Parathyroid adenoma (tissue), 2 donors: ENCODE measurements around the gene SERPINF2.
"Not testable (repeated sequence)": the region's sequence is repeated elsewhere in the genome, so short reads cannot be mapped to it uniquely, and the experiment has no call there.

ENCODE experiments used
- H2AFZ ChIP-seq: fragments of 300-600 bp; sonication (generic); one replicate; pipeline ENCODE4 v1.7.0; 2017; ENCODE audit warnings: antibody characterized with exemption, mild to moderate bottlenecking
- H3K27ac ChIP-seq: fragments of 300-600 bp; sonication (generic); one replicate; pipeline ENCODE4 v1.7.0; 2017
- H3K27me3 ChIP-seq: fragments of 300-600 bp; sonication (generic); one replicate; pipeline ENCODE4 v1.7.0; 2017; ENCODE audit warnings: low read length; ENCODE audit not compliant: control insufficient read depth, insufficient read depth
- H3K36me3 ChIP-seq: fragments of 300-600 bp; sonication (generic); one replicate; pipeline ENCODE4 v1.7.0; 2017; ENCODE audit warnings: low read length; ENCODE audit not compliant: control insufficient read depth, insufficient read depth
- H3K4me1 ChIP-seq: fragments of 300-600 bp; sonication (generic); one replicate; pipeline ENCODE4 v1.7.0; 2017; ENCODE audit warnings: control low read depth
- H3K4me2 ChIP-seq: fragments of 300-600 bp; sonication (generic); one replicate; pipeline ENCODE4 v1.7.0; 2017; ENCODE audit warnings: low read length
- H3K4me3 ChIP-seq: fragments of 300-600 bp; sonication (generic); one replicate; pipeline ENCODE4 v1.7.0; 2017; ENCODE audit warnings: low read depth, low read length
- H3K79me2 ChIP-seq: fragments of 300-600 bp; sonication (generic); one replicate; pipeline ENCODE4 v1.7.0; 2017; ENCODE audit warnings: control low read depth
- H3K9ac ChIP-seq: fragments of 300-600 bp; sonication (generic); one replicate; pipeline ENCODE4 v1.7.0; 2017; ENCODE audit warnings: mild to moderate bottlenecking
- H3K9me3 ChIP-seq: fragments of 300-600 bp; sonication (generic); one replicate; pipeline ENCODE4 v1.7.0; 2017; ENCODE audit warnings: low read length; ENCODE audit not compliant: control insufficient read depth
- TF ChIP-seq, protein P1 (sequence below): fragments of 300-600 bp; sonication (generic); IDR thresholded peaks from one replicate; pipeline ENCODE4 v1.7.0; 2017; ENCODE audit warnings: antibody characterized with exemption, mild to moderate bottlenecking
- donor health status: primary hyperparathyroidism.

The SERPINF2 gene

DNA sequence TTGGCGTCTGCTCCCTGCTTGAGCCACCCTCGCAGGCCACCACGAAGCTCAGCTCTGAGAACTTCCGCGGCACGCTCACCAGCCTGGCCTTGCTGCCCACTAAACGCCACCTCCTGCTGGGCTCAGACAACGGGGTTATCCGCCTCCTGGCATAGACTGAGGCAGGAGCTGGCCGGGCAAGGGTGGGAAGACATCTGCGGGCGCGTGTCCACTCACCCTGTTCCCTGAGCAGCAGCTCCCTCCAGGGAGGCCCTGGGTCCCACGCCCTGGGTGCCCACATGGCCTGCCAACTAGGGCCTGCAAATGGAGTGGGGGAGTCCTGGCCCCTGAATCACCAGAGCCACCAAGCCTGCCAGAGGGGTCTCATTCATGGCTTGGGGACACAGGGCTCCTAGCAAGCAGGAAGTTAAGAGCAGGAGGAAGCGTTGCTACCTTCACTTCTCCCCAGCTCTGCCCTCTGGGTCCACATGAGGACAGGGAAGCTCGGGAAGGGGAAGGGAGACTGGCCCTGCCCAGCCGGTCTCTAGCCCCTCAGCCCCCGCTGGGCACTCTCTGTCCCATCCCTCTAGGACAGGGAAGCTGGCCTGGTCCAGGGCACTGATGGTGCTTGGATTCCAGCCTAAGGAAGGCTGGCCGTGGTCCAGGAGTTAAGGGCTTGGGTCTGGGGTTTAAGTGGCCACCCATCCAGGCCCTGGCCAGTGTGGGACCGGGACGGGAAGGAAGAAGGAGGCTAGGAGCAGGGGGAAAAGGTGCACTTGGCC lies 5.0 kb upstream of the SERPINF2 start:
- Histone ChIP-seq H3K36me3 (no peaks in the 10 kb centered on the region), H3K4me2 (no peak overlapping the region), H3K27me3 (no peaks in the 10 kb centered on the region), H3K4me1 (no peaks in the 10 kb centered on the region), H3K27ac (no peak overlapping the region), H3K4me3 (no peak overlapping the region), H3K9me3 (no peaks in the 10 kb centered on the region), H2AFZ (no peak overlapping the region), H3K79me2 (no peaks in the 10 kb centered on the region), H3K9ac (no peak overlapping the region)
- TF ChIP-seq, protein P1, sequence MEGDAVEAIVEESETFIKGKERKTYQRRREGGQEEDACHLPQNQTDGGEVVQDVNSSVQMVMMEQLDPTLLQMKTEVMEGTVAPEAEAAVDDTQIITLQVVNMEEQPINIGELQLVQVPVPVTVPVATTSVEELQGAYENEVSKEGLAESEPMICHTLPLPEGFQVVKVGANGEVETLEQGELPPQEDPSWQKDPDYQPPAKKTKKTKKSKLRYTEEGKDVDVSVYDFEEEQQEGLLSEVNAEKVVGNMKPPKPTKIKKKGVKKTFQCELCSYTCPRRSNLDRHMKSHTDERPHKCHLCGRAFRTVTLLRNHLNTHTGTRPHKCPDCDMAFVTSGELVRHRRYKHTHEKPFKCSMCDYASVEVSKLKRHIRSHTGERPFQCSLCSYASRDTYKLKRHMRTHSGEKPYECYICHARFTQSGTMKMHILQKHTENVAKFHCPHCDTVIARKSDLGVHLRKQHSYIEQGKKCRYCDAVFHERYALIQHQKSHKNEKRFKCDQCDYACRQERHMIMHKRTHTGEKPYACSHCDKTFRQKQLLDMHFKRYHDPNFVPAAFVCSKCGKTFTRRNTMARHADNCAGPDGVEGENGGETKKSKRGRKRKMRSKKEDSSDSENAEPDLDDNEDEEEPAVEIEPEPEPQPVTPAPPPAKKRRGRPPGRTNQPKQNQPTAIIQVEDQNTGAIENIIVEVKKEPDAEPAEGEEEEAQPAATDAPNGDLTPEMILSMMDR = no peak

DNA sequence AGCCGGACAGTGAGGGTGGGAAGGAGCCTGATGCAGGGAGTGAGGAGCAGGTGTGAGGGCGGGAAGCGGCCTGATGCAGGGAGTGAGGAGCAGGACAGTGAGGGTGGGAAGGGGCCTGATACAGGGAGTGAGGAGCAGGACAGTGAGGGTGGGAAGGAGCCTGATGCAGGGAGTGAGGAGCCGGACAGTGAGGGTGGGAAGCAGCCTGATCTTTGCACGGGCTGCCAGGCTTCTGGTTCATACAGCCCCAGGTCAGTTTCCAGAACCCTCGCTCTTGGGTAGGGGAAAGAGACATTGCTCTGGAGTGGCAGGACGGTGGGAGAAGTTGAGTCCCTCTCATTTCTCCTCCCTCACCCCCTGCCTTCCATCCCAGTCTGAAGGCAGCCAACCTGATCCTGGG lies 772 bp upstream of the SERPINF2 start:
- not testable (repeated sequence) for H3K27ac ChIP-seq

DNA sequence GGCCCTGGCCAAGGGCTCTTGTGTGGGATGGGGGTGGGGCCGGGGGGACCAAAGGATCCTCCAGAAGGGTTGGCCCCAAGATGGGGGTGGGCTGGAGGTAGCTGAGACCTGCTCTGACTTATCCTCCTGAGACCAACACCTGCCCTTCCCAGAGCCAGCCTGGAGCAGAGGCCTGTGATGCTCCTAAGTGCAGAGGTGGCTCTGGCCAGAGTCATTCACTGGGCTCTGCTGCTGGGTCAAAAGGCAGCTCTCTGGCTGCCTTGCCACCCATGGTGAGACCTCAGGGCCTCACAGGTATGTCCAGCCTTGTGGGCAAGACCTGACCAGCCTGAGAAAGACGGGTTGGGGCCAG lies 393 bp downstream of the SERPINF2 start:
- Histone ChIP-seq H3K9me3 (no peaks in the 10 kb centered on the region), H3K36me3 (no peaks in the 10 kb centered on the region), H3K27ac (no peak overlapping the region), H3K4me1 (no peaks in the 10 kb centered on the region), H3K4me3 (no peak overlapping the region), H3K79me2 (no peaks in the 10 kb centered on the region), H3K4me2 (no peak overlapping the region), H3K9ac (no peak overlapping the region), H2AFZ (no peak overlapping the region), H3K27me3 (no peaks in the 10 kb centered on the region)
- TF ChIP-seq, protein P1 = no peak

More for the DNA sequence above, 772 bp upstream of the SERPINF2 start:
- H3K79me2 ChIP-seq, H3K9ac ChIP-seq, H3K4me1 ChIP-seq, H3K9me3 ChIP-seq, H3K36me3 ChIP-seq, H2AFZ ChIP-seq, H3K4me3 ChIP-seq, H3K27me3 ChIP-seq, H3K4me2 ChIP-seq: not testable (repeated sequence)

DNA sequence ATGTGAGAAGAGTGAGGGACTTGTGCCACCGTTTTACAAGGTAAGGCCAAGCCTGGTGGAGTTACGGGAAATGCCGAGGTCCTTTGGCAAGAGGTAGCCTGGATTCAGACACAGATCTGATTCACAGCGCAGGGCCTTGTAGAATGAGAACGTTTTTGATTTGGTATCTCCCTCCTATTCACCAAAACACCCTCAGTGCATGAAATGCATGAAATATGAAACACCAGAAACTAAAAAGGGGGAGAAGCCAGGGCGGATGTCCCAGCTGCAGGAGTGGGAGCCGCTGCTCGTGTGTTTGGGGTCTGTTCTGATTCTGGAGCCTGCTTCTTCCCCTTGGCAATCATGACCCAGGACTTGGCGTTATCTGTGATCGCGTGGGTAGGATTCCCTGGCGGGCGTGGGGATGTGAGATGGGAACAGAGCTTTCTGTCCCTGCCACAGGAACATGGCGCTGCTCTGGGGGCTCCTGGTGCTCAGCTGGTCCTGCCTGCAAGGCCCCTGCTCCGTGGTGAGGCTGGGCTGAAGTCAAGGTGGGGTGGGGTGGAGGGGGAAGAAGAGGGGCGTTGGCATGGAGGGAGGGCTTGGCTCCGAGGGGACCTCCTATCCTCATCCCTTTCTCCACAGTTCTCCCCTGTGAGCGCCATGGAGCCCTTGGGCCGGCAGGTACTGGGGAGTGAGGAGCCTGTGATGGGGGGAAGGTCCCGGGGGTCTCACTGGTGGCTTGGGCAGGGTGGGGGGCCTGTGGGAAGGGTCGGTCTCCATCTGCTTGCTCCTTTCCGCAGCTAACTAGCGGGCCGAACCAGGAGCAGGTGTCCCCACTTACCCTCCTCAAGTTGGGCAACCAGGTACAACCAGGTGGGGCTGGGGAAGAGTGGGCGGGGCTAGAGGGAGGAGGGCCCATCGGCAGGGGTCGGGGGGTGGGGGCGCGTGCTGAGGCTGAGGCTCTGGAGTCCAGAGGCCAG lies 2.2 kb downstream of the SERPINF2 start:
- H3K9me3 ChIP-seq = no peaks in the 10 kb centered on the region
- H3K27ac ChIP-seq = no peak overlapping the region
- H3K79me2 ChIP-seq = no peaks in the 10 kb centered on the region
- H2AFZ ChIP-seq = no peak overlapping the region
- no peaks in the 10 kb centered on the region for H3K27me3 ChIP-seq
- H3K9ac ChIP-seq = no peak overlapping the region
- no peaks in the 10 kb centered on the region for H3K4me1 ChIP-seq
- no peaks in the 10 kb centered on the region for H3K36me3 ChIP-seq
- no peak overlapping the region for H3K4me2 ChIP-seq
- no peak overlapping the region for H3K4me3 ChIP-seq
- TF ChIP-seq, protein P1 = no peak

DNA sequence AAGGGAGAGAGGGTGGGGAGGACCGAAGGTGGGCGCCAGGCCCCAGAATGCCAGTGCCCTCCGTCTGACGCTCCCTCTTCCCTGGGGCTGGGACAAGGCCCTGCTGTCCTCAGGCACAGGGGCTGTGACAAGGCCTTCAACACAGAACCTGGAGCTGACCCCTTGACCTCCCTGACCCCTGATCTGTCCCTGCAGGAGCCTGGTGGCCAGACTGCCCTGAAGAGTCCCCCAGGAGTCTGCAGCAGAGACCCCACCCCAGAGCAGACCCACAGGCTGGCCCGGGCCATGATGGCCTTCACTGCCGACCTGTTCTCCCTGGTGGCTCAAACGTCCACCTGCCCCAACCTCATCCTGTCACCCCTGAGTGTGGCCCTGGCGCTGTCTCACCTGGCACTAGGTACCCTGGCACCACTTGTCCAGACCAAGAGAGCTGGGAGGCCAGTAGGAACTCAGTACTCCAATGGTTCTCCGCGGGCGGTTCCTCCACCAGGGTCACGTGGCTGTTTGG lies 2.9 kb downstream of the SERPINF2 start:
- no peak overlapping the region for H3K4me3 ChIP-seq
- H3K27ac ChIP-seq = no peak overlapping the region
- no peaks in the 10 kb centered on the region for H3K79me2 ChIP-seq
- H3K27me3 ChIP-seq = no peaks in the 10 kb centered on the region
- H3K36me3 ChIP-seq = no peaks in the 10 kb centered on the region
- H3K9me3 ChIP-seq = no peaks in the 10 kb centered on the region
- TF ChIP-seq, protein P1 = no peak
- no peak overlapping the region for H3K4me2 ChIP-seq
- no peak overlapping the region for H2AFZ ChIP-seq
- H3K4me1 ChIP-seq = no peaks in the 10 kb centered on the region
- no peak overlapping the region for H3K9ac ChIP-seq
